ENCODE results near the gene MERTK. TPM values are rescaled to one million over a fixed set of nuclear protein-coding genes. Genes with fewer than 3 reads are reported as not detected.

Gene MERTK
- total RNA-seq, 4 donors from 2014 or later: 10.8 to 28.6 (median 11.6) TPM

- no peak overlapping the region for H3K27ac ChIP-seq
- no peak for DNase-seq
- TF ChIP-seq EP300 (IDR thresholded peaks at IDR 0.05; ENCODE audit: low read depth): no peak
- TF ChIP-seq POLR2A (IDR thresholded peaks at IDR 0.05): no peak
- no peak for TF ChIP-seq CTCF (IDR thresholded peaks at IDR 0.05)
- TF ChIP-seq POLR2AphosphoS5 (IDR thresholded peaks at IDR 0.05): no peak
- no peaks in the 10 kb centered on the region for H3K27me3 ChIP-seq
- H3K36me3 ChIP-seq: no peaks in the 10 kb centered on the region
- intact Hi-C loops (cut with DNase I; ENCODE audit: low total_unique reads) (loop anchor here (5.0 kb wide), 1 partner anchor 148 kb away; the partner anchor contains the start of gene MERTK), in situ Hi-C loops (cut with MboI; ENCODE audit: low pct_ligation_motif_present in 1 of 4, low pct_unique_long_range_greater_than_20kb in 1 of 4, low sequenced_read_pairs in 3 of 4) (loop anchor here in 2 of 4 donors (5.0 to 10.0 kb wide), 2 partner anchors 153 to 161 kb away; partner anchors contain the start of gene ANAPC1 (in 1 of the 2))
- peaks cover 0 to 8% of the 10 kb centered on the region in 2 donors for H3K9me3 ChIP-seq
- peaks cover 6 to 29% (median 10%) of the 10 kb centered on the region in 4 donors for H3K4me1 ChIP-seq
- H3K4me3 ChIP-seq: no peak overlapping the region
Measured at GRCh38 chr2:112045446-112046014, 147.1 kb downstream of the MERTK start.

DNA sequence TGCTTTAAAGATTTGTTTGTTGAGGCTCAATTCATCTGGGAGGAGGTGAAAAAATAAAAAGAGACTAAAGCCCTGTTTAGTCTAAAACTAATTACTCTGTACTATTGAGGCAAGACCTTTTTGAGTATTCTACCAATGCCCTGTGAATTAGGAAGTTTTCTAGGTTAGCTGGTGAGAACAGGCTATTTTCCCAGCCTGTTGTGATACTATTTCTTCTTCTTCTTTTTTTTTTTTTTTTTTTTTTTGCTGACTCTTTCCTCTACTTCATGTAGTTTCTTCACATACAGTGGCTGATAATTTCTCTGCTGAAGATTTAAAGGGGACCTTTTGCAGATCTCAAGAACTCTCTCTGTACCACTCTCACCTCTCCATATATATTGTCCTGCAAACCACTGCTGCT is 147.8 kb downstream of the MERTK start:
- no peak for TF ChIP-seq POLR2A (IDR thresholded peaks at IDR 0.05)
- no peak for TF ChIP-seq CTCF (IDR thresholded peaks at IDR 0.05)
- TF ChIP-seq EP300 (IDR thresholded peaks at IDR 0.05; ENCODE audit: low read depth): no peak
- no peak for TF ChIP-seq POLR2AphosphoS5 (IDR thresholded peaks at IDR 0.05)
- no peak for DNase-seq
- intact Hi-C loops (cut with DNase I; ENCODE audit: low total_unique reads) (loop anchor here (5.0 kb wide), 1 partner anchor 149 kb away; the partner anchor contains the start of gene MERTK), in situ Hi-C loops (cut with MboI; ENCODE audit: low pct_ligation_motif_present in 1 of 4, low pct_unique_long_range_greater_than_20kb in 1 of 4, low sequenced_read_pairs in 3 of 4) (loop anchor here in 2 of 4 donors (5.0 to 10.0 kb wide), 2 partner anchors 154 to 161 kb away; partner anchors contain the start of gene ANAPC1 (in 1 of the 2))
- peaks cover 6 to 35% (median 13%) of the 10 kb centered on the region in 4 donors for H3K4me1 ChIP-seq
- no peaks in the 10 kb centered on the region for H3K27me3 ChIP-seq
- H3K27ac ChIP-seq: no peak overlapping the region
- no peaks in the 10 kb centered on the region for H3K36me3 ChIP-seq
- no peak overlapping the region for H3K4me3 ChIP-seq
- H3K9me3 ChIP-seq: peaks cover 0 to 8% of the 10 kb centered on the region in 2 donors

DNA sequence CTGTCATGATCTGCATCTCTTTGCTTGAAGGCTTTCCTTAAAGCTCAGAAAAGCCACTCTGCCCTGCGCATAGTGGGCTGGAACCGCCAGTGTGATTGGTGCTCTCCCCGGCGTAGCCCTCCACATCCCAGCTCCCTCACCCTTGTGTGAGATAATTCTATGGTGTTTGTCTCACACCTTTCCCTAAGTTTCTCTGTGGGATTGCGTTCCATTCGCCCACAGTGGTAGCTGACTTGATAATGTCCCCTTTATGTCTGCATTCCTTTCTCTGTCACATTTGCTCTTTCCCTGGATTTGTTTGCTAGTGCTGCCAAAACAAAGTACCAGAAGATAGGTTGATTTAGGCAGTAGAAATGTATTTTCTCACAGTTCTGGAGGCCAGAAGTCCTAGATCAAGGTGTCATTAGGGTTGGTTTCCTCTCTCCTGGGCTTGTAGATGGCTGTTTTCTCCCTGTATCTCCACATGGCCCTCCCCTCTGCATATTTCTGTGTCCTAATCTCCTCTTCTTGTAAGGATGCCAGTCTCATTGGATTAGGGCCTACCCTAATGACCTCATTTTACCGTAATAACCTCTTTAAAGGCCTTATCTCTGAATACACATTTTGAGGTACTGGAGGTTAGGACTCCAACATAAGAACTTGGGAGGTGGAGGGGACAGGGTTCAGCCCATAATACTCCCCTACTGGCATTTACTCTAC is 149.3 kb downstream of the MERTK start:
- 57 to 89% methylated on average over 1 to 7 of the region's 7 CpGs for WGBS, 2 donors (ENCODE audit: low coverage in 1 of 2)
- DNase-seq: no peak

More for the DNA sequence above, 149.3 kb downstream of the MERTK start:
- in situ Hi-C loops (cut with MboI; ENCODE audit: low pct_ligation_motif_present in 1 of 4, low pct_unique_long_range_greater_than_20kb in 1 of 4, low sequenced_read_pairs in 3 of 4): loop anchor here in 2 of 4 donors (5.0 to 10.0 kb wide), 2 partner anchors 155 to 163 kb away; partner anchors contain the start of gene ANAPC1 (in 1 of the 2)
- intact Hi-C loops (cut with DNase I; ENCODE audit: low total_unique reads): loop anchor here (5.0 kb wide), 1 partner anchor 150 kb away; the partner anchor contains the start of gene MERTK
- peaks cover 0 to 8% of the 10 kb centered on the region in 2 donors for H3K9me3 ChIP-seq
- peaks cover 6 to 38% (median 14%) of the 10 kb centered on the region in 4 donors for H3K4me1 ChIP-seq
- H3K4me3 ChIP-seq: no peak overlapping the region
- H3K27ac ChIP-seq: no peak overlapping the region
- H3K36me3 ChIP-seq: no peaks in the 10 kb centered on the region
- no peaks in the 10 kb centered on the region for H3K27me3 ChIP-seq
- TF ChIP-seq POLR2A (IDR thresholded peaks at IDR 0.05) (no peak), POLR2AphosphoS5 (IDR thresholded peaks at IDR 0.05) (no peak), EP300 (IDR thresholded peaks at IDR 0.05; ENCODE audit: low read depth) (no peak), CTCF (IDR thresholded peaks at IDR 0.05) (no peak)
